Stimulated activated CD4-positive, alpha-beta T cell treated with anti-CD3 and anti-CD28 coated beads, Interleukin-2, amount 100 ng/mL, for 4 hours (primary cell): Measurements from ENCODE around the gene KRTAP4-5.
"Not testable (repeated sequence)": the region's sequence is repeated elsewhere in the genome, so short reads cannot be mapped to it uniquely, and the experiment has no call there.

Experiments used
- DNase-seq: peaks from one replicate; pipeline ENCODE4 v3.0.0-alpha.2; 2020; ENCODE audit warnings: low read depth

The KRTAP4-5 gene

DNA sequence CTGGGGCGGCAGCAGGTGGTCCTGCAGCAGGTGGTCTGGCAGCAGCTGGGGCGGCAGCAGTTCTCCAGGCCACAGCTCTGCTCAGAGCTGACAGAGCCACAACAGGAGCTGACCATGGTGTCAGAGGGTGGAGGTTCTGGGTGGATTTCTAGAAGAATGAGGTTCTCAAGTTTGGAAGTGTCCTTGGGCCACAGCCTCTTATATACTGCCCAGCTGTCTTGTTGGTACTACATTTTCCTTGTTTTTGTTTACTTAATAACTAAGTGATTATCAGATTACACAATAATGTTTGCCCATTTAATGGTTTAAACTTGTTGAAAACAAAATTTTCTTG is at the start of gene KRTAP4-5:
KRTAP4-5 (minus strand) TSS at position 174 of the 334 bp plus-strand sequence; CDS start at position 116, 58 bp downstream.
- no peak for DNase-seq

- no peak for DNase-seq
Observed at GRCh38 chr17:41196068-41196467, 46.4 kb upstream of the KRTAP4-5 start.

DNA sequence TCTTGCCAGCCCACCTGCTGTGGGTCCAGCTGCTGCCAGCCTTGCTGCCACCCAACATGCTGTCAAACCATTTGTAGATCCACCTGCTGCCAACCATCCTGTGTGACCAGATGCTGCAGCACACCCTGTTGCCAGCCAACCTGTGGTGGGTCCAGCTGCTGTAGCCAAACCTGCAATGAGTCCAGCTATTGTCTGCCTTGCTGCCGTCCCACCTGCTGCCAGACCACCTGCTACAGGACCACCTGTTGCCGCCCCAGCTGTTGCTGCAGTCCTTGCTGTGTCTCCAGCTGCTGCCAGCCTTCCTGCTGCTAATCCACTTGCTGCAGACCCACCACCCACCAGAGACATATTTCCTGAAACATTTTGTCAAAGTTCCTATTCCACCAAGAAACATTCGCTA is 40.7 kb upstream of the KRTAP4-5 start:
- DNase-seq = no peak

DNA sequence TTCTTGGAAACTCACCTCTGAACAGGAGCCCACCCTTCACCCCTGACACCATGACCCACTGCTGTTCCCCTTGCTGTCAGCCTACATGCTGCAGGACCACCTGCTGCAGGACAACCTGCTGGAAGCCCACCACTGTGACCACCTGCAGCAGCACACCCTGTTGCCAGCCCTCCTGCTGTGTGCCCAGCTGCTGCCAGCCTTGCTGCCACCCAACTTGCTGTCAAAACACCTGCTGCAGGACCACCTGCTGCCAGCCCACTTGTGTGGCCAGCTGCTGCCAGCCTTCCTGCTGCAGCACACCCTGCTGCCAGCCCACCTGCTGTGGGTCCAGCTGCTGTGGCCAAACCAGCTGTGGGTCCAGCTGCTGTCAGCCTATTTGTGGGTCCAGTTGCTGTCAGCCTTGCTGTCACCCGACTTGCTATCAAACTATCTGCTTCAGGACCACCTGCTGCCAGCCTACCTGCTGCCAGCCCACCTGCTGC is 40.3 kb upstream of the KRTAP4-5 start, which contains the start of gene KRTAP9-1:
KRTAP9-1 (plus strand) TSS at position 51 of the 482 bp plus-strand sequence; CDS start at position 51, 0 bp downstream.
- DNase-seq = not testable (repeated sequence)

DNA sequence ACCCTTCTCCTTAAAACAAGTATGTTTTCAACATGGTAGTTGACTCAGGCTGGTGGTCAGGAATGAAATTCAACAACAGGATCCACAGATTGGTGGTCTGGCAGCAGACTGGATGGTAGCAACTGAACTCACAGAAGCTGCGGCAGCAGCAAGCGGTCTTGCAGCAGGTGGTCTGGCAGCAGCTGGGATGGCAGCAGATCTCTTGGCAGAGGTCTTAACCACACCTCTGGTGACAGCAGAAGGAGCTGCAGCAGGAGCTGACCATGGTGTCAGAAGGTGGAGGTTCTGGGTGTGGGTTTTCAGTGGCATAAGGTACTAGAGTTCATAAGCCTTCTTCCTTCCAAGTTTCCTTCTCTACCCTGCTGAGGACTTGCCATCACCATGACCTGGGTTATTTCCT is 37.2 kb upstream of the KRTAP4-5 start:
- no peak for DNase-seq

- no peak for DNase-seq
Observed at GRCh38 chr17:41185001-41185400, 35.4 kb upstream of the KRTAP4-5 start.

GRCh38 chr17:41184480-41184961 is 34.9 kb upstream of the KRTAP4-5 start, which contains the start of gene KRTAP4-1:
KRTAP4-1 (minus strand) TSS chr17:41184911; CDS start chr17:41184854, 57 bp downstream.
- no peak for DNase-seq

DNA sequence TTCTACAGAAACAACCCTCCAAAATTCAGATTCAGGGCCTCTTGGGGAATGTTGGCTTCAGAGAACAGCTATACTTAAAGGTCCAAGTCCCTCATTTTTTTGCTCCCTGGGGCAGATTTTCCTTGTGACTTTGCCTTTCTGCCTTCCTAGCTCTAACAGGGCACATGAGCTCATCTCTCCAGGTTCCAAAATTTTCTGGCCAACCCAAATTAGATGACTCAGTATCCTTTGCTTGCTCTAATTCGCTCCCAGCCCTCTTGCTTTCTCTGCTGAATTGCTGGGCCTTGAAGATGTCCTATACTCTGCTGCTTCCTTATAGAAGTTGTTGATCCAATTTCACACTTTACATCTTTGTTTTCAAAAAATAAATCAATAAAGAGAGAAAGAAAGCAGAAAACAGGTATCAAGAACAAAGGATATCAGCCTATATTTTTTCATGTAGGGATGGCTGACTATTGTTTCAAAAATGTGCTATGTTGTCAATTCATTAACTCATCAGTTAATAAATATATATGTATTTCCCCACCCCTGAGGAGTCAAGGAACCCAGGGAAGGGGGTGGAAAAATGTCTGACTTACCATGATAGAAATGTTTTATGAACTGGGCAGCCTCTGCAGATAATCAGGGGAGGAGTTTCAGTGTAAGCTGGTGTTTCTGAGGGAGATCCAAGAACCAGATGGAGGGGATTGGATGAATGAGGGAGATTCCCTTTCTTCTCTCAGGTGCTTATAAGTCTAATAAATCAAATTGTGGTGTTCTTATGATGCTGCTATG is 29.4 kb upstream of the KRTAP4-5 start:
- no peak for DNase-seq

- no peak for DNase-seq
Observed at GRCh38 chr17:41178341-41178740, 28.7 kb upstream of the KRTAP4-5 start.

GRCh38 chr17:41177727-41178271 is 28.2 kb upstream of the KRTAP4-5 start, which contains the start of gene KRTAP4-2:
KRTAP4-2 (minus strand) TSS chr17:41178221; CDS start chr17:41178164, 57 bp downstream.
- no peak for DNase-seq

DNA sequence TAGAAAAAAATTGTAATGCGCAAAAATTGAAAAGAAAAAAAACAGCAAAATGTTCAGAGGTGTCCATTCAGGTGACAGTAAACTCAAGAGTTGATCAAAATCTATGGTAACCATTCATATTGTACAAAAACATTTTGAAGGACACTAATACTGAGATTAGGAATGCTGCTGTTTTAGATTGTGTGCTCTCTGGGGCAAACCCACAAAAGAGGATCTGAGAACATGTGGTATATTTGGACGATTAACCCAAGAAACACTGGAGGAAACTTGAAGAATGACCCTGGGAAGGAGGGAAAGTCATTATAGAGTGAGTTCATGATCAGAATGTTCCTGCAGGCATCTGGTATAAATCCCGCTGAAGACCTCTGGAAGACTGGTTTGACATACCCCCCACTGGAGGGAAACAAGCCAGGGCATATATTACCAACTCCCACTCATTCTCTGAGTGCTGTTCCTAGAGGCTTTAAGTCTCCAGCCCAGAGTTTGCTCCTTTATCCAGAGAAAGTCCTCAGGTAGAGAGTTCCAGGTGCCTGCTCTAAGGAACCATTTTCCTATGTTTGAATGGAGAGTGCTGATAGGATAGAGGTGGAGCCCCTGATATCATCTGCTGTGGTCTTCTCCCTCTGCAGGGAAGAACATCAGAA is 27.2 kb upstream of the KRTAP4-5 start:
- DNase-seq = no peak

DNA sequence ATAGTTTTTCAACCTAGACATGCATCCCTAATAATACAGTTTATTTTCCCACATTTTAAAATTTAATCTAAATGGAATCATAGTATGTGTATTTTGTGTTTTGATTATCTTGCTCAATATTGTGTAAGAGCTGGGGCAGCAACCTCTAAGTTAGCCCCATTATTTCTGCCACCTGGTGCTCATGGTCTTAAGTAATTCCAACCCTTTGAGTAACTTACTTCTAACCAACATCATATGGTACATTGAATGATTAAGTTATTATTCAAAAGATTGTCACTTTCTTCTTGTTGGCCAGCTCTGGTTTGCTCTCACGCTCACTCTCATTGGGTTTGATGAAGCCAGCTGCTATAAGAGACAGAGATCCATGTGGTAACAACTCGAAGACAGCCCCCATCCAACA is 22.3 kb upstream of the KRTAP4-5 start:
- no peak for DNase-seq

- DNase-seq = no peak
Observed at GRCh38 chr17:41168121-41168520, 18.5 kb upstream of the KRTAP4-5 start, which contains the start of gene KRTAP4-3. KRTAP4-3 (minus strand) TSS chr17:41168221; CDS start chr17:41168172, 49 bp downstream.

DNA sequence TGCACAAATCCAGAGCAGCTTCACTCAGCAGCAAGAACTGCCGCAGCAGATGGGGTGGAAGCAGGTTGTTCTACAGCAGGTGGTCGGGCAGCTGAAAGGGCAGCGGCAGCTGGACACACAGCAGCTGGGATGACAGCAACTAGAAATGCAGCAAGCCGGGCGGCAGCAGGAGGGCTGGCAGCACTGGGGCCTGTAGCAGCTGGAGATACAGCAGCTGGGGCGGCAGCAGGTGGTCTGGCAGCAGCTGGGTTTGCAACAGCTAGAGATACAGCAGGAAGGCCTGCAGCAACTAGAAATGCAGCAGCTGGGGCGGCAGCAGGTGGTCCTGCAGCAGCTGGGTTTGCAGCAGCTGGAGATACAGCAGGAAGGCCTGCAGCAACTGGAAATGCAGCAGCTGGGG is 17.9 kb upstream of the KRTAP4-5 start:
- no peak for DNase-seq

- no peak for DNase-seq
Observed at GRCh38 chr17:41163828-41164227, 14.2 kb upstream of the KRTAP4-5 start.

GRCh38 chr17:41160648-41161047 is 11.0 kb upstream of the KRTAP4-5 start, which contains the start of gene KRTAP4-4:
KRTAP4-4 (minus strand) TSS chr17:41160748; CDS start chr17:41160691, 57 bp downstream.
- DNase-seq = no peak

DNA sequence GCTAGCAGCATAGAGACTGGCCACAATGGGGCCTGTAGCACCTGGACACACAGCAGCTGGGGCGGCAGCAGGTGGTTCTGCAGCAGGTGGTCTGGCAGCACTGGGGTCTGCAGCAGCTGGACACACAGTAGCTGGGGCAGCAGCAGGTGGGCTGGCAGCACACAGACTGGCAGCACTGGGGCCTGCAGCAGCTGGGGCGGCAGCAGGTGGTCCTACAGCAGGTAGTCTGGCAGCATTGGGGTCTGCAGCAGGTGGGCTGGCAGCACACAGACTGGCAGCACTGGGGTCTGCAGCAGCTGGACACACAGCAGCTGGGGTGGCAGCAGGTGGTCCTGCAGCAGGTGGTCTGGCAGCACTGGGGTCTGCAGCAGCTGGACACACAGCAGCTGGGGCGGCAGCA is 10.6 kb upstream of the KRTAP4-5 start:
- not testable (repeated sequence) for DNase-seq

- no peak for DNase-seq
Observed at GRCh38 chr17:41153856-41154255, 4.2 kb upstream of the KRTAP4-5 start.

- DNase-seq = no peak
Observed at GRCh38 chr17:41151525-41151924, 1.9 kb upstream of the KRTAP4-5 start.

GRCh38 chr17:41150026-41150425 is 401 bp upstream of the KRTAP4-5 start:
- no peak for DNase-seq

- DNase-seq = not testable (repeated sequence)
Observed at GRCh38 chr17:41148971-41149651, 514 bp downstream of the KRTAP4-5 start.
